GM21447 (cell line): ENCODE measurements around the gene AFG1L.
"Not testable (repeated sequence)": the region's sequence is repeated elsewhere in the genome, so short reads cannot be mapped to it uniquely, and the experiment has no call there.

Experiments used
- ATAC-seq: cut with Tn5 transposase; IDR thresholded peaks from one replicate; pipeline ENCODE4 v1.9.1; 2021; ENCODE audit not compliant: unreplicated experiment

AFG1L gene

GRCh38 chr6:108449717-108450116, 154.9 kb downstream of the AFG1L start:
- not testable (repeated sequence) for ATAC-seq

DNA sequence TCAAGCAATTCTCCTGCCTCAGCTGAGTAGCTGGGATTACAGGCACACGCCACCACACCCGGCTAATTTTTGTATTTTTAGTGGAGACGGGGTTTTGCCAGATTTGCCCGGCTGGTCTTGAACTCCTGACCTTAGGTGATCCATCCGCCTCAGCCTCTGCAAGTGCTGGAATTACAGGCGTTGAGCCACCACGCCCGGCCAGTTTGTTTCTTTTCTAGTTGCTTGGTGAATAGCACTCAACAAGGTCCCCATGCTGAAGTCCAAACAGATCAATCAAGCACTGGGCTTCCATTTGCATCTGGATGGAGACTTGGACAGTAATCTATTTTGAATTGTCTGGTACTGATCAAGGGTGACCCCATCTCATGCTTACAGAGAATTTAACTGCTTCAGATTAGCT, 157.0 kb downstream of the AFG1L start:
- no peak for ATAC-seq

DNA sequence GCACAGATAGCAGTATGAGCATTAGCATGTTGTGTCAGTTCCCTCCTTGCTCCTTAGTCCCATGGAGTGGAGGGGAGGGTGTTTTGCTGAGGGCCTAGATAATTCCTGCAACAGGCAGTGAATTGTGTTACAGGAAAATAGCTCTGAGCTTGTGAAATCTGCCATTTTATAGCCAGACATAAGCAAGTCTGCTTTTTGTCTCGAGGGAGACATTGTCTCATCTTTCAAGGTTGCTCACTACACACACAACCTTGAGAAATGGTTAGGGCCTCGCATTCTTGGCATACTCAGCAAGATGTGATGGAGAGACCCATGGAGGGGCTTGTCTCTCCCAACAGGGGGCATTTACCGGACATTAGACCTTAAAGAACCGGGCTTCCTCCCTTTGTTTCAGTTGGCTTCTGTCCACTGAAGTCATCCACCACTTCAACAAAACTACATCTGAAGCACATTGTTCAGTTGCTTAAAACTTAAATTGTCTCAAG, 157.9 kb downstream of the AFG1L start:
- ATAC-seq = no peak

- no peak for ATAC-seq
Measured at GRCh38 chr6:108453601-108454185, 158.8 kb downstream of the AFG1L start.

GRCh38 chr6:108454356-108454755, 159.5 kb downstream of the AFG1L start:
- ATAC-seq = no peak

DNA sequence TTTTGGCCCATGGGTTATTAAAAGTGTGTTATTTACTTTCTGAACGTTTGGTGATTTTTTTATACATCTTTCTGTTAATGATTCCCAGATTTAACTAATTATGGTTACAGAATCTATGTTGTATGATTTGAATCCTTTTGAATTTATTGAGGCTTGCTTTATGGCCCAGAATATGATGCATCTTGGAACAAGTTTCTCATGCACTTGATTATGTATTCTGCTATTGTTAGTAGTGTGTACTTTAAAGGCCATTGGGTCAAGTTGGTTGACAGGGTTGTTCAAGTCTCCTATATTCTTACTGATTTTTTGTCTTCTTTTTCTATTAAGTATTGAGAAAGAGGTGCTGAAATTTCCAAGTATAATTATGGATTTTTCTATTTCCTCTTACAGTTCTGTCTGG, 160.8 kb downstream of the AFG1L start:
- no peak for ATAC-seq

DNA sequence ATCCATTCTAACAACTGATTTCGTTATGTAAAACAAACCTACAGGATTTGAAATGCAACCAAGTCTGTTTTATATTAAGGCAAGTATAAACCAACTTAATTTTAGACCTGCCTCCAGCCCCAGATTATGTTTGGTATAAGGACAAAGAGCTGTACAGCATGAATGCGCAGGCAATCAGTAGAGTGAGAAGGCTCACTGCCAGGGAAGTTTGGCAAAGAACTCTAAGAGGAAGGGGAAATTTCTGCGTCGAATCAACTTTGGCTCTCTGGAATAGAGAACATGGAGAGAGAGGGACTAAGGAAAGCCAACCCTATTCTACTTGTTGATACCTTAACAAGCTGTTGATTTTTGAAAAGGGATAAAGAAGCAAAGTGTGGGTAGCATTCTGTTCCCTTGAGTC, 168.9 kb downstream of the AFG1L start:
- ATAC-seq = no peak

DNA sequence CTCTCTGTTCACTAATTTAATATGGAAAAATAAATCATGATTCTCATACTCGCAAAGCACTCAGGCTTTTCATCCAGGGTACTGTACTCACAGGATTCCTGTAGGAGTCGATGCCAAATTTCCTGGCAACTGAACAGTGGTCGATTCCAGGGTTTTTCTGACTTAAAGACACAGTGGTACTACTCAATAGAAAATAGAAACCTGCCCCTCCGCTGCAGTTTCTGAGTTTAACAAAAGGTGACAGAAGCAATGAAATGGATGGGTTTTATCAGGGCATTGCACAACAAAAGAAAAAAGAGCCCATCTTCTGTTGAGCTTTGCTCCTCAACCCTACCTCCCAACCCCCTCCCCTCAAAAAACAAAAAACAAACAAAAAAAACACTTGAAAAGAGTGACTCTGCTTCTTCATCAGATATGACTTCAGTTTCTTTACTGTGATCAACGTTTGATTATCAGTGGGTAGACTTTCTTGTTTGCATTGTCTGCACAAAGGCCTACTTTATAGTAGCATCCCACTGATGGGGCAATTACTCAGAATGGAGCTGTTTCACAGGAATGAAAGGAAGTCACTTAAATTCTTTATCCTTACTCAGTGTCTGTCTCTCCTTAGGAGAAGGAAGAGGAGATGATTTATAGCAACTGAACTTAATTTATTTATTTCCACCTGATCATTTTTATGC, 169.7 kb downstream of the AFG1L start:
- no peak for ATAC-seq

DNA sequence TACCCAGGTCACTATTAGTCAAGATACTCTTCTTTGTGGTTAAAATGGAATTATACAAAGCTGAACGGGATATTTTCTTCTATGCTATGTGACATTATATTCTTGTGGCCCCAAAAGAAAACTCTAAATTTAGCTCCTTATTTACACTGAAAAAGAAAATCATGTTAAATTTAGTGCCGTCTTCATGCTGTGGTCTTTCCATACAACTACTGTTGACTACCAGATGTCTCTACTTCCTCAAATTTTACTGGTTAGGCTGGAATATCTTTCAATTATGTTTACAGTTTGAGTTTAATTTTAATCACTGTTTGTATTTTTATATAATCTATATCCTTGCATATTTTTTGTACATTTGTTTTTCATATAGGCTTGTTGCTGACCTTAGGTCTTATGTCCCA, 170.2 kb downstream of the AFG1L start:
- ATAC-seq = no peak

- ATAC-seq = no peak
Measured at GRCh38 chr6:108468346-108468745, 173.5 kb downstream of the AFG1L start.

DNA sequence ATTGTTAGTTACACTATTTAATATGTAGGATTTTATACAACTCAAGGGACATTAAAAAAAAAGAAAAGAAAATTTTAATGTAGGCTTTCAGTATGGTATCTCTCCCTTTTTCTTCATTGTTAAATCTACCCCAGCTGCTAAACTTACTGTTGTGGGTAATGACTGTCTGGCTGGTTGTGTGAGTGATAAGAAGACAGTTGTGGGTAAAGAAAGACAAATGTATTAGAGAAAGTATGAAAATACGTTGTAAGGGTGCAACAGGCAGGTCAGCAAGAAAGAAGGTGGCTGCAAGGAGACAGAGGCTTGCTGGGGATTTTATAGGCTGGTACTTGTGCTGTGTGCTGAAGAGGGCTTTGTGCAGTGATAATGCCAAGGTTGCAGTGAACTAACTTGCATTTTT, 174.5 kb downstream of the AFG1L start:
- no peak for ATAC-seq

- ATAC-seq = no peak
Measured at GRCh38 chr6:108473197-108473596, 178.3 kb downstream of the AFG1L start.

DNA sequence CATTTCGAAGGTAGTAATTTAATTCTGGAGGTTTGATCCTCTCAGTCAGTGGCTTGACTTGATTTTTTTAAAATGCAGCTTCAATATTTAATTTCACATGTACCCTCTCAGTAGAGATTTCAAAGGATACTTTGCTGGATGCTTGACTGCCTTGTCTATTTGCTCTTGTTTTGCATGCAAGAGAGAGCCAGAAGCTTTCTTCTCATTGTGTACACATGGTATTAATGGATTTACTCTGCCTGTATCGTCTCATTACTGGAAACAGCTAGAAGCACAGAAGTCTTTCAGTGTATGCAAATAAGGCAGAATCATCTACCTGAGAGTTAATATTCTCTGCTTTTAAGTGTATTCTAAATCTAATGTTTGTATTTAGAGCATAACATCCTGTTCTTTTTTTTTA, 181.5 kb downstream of the AFG1L start:
- ATAC-seq = no peak

GRCh38 chr6:108476847-108477430, 182.1 kb downstream of the AFG1L start:
- no peak for ATAC-seq

DNA sequence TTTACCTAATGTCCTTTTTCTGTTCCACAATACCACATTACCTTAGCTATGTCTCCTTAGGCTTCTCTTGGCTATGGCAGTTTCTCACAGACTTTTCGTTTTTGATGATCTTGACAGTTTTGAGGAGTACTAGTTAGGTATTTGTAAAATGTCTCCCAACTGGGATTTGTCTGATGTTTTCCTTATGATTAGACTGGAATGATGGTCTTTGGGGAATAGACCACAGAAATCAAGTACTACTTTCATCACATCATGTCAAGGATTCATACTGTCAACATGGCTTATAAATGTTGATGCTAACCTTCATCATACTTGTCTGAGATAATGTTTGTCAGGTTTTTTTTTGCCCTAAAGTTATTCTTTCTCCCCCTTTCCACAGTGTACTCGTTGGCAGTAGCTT, 187.7 kb downstream of the AFG1L start:
- no peak for ATAC-seq

DNA sequence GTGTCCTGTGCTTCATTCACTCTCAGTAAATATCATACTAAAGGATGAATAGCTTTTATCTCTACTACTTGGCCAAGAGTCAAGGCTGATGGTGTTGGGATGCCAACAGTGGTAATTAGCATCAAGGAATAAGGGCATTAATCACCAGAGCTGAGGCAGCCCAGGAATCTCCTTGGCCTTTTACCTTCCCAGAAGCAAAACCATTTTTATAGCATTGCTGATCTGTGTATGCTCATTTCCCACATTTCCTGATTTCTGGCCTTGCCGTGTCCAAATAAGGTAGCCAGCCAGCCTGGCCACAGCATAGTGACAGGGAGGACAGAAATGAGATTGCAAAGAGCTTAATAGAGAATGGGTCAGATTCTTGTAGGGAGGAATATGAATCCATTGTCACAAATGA, 189.2 kb downstream of the AFG1L start:
- ATAC-seq = no peak

GRCh38 chr6:108489699-108490098, 194.8 kb downstream of the AFG1L start:
- ATAC-seq = no peak

- ATAC-seq = no peak
Measured at GRCh38 chr6:108492131-108492766, 197.4 kb downstream of the AFG1L start.

DNA sequence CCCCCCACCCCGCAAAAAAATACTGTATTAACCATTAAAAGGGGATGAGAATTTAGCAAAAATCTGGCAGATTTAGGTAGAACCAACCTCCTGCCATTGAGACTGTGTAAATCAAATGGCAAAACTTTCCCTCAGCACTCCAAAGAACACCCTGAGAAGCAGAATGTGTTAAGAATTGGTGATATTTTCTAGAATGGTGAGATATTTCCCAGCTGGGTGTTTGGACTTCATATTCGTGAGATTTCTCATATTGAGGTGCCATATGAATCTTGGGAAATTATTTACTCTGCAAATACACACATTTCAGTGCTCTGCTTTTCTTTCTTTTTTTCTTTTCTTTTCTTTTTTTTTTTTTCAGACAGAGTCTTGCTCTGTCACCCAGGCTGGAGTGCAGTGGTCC, 199.6 kb downstream of the AFG1L start:
- ATAC-seq = no peak

- ATAC-seq = no peak
Measured at GRCh38 chr6:108497883-108498282, 203.0 kb downstream of the AFG1L start.

DNA sequence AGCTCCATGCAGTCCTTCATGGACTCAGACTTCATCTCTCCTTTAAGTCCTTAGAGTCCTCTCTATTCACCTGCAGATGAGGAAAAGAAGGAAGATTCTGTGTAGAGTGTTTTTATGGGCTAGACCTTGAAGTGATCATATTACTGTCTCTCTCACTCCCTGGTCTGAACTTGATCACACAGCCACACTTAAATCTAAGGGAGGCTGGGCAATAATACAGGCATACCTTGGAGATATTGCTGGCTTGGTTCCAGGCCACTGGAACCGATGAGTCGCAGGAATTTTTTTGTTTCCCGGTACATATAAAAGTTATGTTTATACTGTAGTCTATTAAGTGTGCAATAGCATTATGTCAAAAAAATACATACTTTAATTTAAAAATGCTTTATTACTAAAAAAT, 206.7 kb downstream of the AFG1L start:
- ATAC-seq = no peak

- ATAC-seq = no peak
Measured at GRCh38 chr6:108502832-108503231, 208.0 kb downstream of the AFG1L start.
